ENCODE measurements around the gene HRNR.
"Not testable (repeated sequence)": the region's sequence is repeated elsewhere in the genome, so short reads cannot be mapped to it uniquely, and the experiment has no call there.

The HRNR gene

DNA sequence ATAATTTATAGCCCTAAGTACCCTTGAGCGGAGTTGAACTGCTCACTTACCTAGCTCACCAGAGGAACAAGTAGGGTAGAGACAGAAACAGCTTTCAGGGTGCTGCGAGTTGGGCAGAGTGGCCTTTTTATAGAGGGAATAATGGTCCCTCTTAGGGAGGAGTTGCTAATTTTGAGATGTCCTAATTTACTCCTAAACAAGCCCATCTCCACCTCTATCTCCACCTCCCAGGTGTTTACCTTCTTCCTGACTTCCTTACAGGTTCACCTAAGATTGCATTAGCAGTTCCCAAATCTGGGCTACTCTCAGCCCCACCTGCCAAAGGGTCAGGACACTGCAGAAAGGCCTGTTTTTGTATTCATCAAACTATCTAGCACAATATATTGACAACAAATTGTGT, at the start of gene HRNR:
Gene HRNR, minus strand, starts transcription at position 101 of the 400 bp plus-strand sequence. CDS start 940 bp downstream, outside the sequence.
- FAIRE-seq (no peak), DNase-seq (ENCODE audit: extremely low spot score, insufficient read length, low read depth) (no peak)

DNA sequence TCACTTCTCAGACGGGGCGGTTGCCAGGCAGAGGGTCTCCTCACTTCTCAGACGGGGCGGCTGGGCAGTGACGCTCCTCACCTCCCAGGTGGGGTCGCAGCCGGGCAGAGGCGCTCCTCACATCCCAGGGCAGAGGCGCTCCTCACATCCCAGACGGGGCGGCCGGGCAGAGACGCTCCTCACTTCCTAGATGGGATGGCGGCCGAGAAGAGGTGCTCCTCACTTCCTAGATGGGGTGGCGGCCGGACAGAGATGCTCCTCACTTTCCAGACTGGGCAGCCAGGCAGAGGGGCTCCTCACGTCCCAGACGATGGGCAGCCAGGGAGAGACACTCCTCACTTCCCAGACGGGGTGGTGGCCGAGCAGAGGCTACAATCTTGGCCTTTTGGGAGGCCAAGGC, 32.4 kb upstream of the HRNR start:
- not testable (repeated sequence) for FAIRE-seq; DNase-seq (ENCODE audit: extremely low spot score, insufficient read length, low read depth)

DNA sequence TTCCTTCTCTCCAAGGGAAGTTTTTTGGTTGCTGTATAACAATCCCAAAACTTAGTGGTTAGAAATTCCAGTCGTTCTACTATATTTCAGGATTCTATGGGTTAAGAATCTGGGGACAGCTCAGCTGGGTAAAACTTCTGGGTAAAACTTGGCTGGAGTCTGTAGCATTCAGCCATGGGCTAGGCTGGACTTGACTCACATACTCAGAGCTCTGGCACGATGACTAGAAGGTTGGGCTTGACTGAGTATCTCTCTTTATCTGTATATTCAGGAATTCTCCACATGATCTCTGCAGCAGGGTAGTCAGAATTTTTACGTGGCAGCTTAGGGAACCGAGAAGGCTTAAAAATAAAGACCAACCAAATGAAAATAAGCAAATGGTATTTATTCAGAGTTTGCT, 28.2 kb upstream of the HRNR start:
- DNase-seq (ENCODE audit: extremely low spot score, insufficient read length, low read depth) (no peak), FAIRE-seq (no peak)

DNA sequence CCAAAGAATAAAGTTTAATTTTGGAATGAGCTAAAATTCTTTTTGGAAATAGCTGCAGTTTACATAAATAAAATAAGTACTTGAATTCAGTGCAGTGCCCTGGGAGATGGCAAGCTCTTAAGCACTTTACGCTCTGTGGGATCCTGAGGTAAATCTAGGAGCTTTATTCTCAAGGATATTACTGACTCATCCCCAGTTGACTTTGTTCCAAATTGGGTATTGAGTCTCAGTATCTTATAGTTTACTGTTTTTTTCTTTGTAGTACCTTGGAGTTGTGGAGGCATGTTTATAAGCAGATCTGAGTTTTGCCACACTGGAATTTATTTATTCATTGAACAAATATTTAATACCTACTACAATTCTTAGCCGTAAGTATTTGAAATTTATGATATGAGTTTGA, 27.4 kb upstream of the HRNR start:
- DNase-seq (ENCODE audit: extremely low spot score, insufficient read length, low read depth) (no peak), FAIRE-seq (no peak)

DNA sequence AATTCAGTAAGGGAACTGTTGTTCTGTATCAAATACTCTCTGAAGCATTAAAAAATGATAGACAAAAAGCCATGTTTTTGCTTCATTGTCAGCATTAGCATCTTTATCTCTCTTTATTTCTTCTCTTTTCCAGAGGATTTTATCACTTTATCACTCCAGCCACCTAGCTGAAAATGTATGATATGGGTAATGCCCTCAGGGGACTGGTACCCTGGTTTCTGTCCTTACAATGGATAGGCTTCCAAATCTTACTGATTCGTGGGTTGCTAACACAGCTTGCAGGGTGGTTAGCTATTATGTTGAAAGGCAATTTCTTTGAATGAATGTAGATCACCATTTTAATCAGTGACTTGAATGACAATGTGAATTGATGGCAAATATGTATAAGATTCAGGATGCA, 23.3 kb upstream of the HRNR start:
- DNase-seq (ENCODE audit: extremely low spot score, insufficient read length, low read depth) (no peak), FAIRE-seq (no peak)

DNA sequence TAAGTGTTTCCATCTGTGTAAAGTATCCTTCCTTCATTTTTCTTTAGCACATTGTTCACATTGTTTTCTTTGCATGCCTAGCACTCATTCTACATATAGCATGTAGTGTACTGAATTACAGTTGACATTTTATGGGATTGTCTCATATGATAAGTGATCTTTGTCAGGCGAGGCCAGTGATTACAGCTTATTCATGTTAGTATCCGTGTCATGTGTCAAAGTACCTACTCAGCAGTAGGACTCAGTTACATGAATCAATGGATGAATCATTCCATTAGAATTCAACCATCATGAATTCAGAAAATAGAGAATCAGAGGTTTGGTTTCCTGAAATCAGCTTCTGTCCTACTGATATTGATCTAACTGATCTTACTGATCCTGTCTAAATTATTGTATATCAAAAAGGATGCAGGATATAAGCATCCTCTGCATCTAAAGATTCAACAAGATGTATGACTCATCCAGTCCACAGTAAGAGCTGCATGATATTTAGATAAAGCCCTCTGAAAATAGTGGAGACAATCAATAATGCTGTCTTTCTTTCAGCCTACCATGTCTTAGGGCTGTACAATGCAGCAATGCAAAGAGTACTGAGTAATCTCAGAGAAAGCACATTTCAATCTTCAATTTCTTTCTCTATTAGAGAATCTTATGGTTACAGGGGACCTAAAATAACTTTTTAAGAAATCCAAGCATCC, 20.7 kb upstream of the HRNR start:
- FAIRE-seq (no peak), DNase-seq (ENCODE audit: extremely low spot score, insufficient read length, low read depth) (no peak)

DNA sequence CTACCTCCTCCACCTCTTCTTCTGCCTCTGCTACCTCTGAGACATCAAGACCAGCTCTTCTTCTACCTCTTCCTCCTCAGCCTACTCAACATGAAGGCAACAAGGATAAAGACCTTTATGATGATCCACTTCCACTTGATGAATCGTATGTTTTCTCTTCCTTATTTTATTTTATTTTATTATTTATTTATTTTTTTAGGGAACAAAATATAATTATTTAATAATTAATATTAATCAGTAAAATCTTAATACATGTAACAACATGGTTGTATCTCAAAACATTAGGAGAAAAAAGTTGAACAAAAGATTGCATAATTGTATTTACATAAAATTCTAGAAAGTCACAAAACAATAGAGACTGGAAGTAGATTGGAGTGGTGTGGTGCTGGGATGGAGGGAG, 13.1 kb upstream of the HRNR start:
- DNase-seq (ENCODE audit: extremely low spot score, insufficient read length, low read depth) (no peak), FAIRE-seq (no peak)

DNA sequence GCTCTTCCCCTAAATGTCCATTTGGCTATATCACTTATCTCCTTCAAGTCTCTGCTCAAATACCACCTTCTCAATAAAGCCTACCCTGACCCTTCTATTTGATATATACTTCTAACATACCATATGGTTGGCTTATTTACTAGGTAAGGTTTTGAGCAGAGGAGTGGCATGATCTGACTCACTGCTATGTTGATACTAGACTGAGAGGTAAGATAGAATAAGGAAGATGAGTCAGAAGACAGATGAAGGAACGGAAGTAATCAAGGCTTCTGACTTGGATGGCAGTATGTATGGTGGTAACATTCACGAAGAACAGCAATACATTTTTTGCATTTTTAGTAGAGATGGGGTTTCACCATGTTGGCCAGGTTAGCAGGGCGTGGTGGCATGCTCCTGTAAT, 4.8 kb upstream of the HRNR start:
- FAIRE-seq, result no peak
- DNase-seq (ENCODE audit: extremely low spot score, insufficient read length, low read depth), result no peak

DNA sequence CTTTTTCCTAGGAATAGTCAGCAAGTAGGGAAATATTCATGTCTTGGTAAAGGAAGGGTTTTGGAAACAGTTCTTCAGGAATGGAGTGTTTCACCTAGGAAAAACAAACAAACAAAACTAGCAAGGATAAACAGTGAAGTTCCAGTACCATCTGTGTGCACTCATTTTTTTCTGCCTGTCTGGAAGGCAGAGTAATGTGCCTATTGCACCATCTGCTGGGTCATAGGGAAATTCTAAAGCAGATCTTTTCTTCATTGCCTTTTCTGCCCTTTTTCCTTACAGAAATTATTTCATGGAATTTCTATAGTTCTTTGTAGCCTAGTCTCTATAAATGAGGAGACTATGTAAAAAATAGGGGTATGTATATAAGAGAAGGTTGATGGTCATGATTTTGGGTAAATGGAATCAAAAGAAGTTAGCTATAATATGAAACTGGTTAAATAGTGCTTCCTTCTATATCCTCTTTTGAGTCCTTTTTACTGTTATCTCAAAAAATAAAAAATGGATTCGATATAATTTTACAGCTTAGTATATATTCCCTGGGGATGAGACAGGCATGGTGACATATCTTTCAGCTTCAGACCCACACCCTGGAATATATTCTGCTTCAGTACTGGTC, 3.4 kb upstream of the HRNR start:
- DNase-seq (ENCODE audit: extremely low spot score, insufficient read length, low read depth) (no peak), FAIRE-seq (no peak)

DNA sequence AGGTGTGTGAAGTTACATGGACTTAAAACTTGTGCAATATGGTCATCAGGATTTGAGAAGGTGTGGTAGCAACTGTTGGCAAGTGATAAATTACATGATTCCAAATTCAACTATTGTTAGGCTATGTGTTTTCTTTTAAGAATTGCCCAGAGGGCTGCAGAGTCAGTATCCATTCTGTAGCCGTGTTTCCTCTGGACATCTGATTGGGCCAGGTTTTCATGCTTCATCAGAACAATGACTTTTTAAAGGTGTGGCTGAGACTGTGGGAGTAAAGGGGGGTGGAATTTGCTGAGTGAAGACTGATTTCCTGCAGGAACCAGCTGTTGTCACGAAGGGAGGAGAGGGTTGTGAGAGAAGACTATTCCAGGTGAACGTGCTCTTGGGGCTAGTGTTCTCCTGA, 1.7 kb upstream of the HRNR start:
- DNase-seq (ENCODE audit: extremely low spot score, insufficient read length, low read depth) (no peak), FAIRE-seq (no peak)

DNA sequence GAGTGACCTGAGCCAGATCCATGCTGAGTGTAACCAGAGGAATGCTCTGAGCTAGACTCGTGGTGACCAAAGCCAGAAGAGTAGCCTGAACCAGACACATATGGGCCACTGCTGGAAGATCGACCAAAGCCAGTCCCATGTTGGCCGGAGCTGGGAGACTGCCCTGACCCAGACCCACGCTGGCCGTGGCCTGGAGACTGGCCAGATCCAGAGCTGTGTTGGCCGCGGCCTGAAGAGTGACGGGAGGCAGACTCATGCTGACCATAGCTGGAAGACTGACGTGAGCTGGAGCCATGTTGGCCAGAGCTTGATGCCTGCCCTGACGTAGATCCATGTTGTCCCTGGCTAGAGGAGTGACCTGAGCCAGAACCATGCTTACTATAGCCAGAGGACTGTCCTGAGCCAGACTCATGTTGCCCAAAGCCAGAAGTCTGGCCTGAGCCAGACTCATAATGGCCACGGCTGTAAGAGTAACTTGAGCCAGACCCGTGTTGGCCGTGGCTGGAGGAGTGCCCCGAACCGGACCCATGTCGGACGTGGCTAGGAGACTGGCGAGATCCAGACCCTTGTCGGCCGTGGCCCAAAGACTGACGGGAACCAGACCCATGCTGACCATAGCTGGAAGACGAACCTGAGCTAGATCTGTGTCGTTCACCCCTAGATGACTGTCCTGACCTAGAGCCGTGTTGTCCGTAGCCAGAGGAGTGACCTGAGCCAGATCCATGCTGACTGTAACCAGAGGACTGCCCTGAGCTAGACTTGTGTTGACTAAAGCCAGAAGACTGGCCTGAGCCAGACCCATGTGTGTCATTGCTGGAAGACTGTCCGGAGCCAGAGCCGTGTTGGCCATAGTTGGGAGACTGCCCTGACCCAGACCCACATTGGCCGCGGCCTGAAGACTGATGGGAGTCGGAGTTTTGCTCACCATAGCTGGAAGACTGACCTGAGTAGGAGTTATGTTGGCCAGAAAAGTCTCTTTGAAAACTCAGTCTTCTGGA, 3.5 kb downstream of the HRNR start:
- FAIRE-seq (no peak), DNase-seq (ENCODE audit: extremely low spot score, insufficient read length, low read depth) (no peak)

DNA sequence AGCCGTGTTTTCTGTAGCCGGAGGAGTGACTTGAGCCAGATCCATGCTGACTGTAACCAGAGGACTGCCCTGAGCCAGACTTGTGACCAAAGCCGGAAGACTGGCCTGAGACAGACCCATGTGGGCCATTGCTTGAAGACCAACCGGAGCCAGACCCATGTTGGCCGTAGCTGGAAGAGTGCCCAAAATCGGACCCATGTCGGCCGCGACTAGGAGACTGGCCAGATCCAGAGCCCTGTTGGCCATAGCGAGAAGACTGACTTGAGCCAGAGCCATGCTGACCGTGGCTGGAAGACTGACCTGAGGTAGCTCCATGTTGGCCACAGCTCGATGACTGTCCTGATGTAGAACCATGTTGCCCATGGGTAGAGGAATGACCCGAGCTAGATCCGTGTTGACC, 4.6 kb downstream of the HRNR start:
- FAIRE-seq; DNase-seq (ENCODE audit: extremely low spot score, insufficient read length, low read depth): not testable (repeated sequence)

DNA sequence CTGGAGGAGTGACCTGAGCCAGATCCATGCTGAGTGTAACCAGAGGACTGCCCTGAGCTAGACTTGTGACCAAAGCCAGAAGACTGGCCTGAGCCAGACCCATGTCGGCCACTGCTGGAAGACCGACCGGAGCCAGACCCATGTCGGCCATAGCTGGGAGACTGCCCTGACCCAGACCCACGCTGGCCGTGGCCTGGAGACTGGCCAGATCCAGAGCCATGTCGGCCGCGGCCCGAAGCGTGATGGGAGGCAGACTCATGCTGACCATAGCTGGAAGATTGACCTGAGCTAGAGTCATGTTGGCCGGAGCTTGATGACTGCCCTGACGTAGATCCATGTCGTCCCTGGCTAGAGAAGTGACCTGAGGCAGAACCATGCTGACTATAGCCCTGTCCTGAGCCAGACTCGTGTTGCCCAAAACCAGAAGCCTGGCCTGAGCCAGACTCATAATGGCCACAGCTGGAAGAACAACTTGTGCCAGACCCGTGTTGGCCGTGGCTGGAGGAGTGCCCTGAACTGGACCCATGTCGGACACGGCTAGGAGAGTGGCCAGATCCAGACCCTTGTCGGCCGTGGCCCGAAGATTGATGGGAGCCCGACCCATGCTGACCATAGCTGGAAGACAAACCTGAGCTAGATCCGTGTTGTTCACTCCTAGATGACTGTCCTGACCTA, 5.1 kb downstream of the HRNR start:
- FAIRE-seq (no peak), DNase-seq (ENCODE audit: extremely low spot score, insufficient read length, low read depth) (no peak)

DNA sequence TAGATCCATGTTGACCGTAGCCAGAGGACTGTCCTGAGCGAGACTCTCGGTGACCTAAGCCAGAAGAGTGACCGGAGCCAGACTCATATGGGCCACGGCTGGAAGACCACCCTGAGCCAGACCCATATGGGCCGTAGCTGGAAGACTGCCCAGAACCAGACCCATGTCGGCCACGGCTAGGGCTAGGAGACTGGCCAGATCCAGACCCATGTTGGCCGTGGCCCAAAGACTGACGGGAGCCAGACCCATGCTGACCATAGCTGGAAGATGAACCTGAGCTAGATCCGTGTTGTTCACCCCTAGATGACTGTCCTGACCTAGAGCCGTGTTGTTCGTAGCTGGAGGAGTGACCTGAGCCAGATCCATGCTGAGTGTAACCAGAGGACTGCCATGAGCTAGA, 8.4 kb downstream of the HRNR start:
- not testable (repeated sequence) for DNase-seq (ENCODE audit: extremely low spot score, insufficient read length, low read depth); FAIRE-seq

DNA sequence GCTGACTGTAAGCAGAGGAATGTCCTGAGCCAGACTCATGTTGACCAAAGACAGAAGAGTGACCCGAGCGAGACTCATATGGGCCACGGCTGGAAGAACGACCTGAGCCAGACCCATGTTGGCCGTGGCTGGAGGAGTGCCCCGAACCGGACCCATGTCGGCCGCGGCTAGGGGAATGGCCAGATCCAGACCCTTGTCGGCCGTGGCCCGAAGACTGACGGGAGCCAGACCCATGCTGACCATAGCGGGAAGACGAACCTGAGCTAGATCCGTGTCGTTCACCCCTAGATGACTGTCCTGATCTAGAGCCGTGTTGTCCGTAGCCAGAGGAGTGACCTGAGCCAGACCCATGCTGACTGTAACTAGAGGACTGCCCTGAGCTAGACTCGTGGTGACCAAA, 9.1 kb downstream of the HRNR start:
- not testable (repeated sequence) for DNase-seq (ENCODE audit: extremely low spot score, insufficient read length, low read depth); FAIRE-seq

DNA sequence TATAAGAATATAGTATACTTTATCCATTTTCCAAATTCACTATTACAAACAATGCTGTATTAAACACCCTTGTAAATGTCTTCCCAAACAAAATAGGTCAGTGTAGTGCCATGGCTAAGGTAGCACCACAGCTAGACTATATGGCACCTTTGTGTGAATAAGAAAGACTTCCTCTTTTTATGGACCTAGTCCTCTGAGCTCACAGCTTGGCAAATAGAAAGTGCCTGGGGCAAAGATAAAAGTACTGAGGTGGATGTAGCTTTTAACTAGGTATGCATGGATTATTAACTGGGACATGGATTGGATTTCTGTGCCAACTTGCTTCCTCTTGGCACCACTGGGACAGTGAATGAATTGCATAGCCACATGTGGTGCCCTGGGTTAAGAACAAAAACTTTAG, 25.0 kb downstream of the HRNR start:
- DNase-seq (ENCODE audit: extremely low spot score, insufficient read length, low read depth) (no peak), FAIRE-seq (no peak)

DNA sequence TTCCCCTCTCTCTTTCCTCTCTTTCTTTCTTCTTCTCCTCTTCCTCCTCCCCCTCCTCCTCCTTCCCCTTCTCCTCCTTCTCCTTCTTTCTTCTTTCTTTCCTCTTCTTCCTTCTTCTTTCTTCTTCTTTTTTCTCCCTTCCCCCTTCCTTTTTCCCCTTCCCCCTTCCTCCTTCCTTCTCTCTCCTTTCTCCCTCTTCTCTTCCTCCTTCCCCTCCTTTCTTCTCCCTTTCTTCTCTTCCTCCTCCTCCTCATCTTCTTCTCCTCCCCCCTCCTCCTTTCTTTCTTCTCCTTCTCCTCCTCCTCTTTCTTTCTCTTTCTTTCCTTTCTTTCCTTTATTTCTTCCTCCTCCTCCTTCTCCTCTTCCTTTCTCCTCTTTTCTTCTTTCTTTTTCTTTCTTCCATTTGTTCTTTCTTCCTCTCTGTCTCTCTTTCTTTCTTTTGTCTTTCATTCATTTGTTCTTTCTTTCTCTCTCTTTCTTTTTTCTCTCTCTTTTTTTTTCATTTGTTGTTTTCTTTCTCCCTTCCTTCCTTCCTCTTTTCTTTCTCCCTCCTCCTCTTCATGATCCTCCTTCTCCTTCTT, 26.5 kb downstream of the HRNR start:
- FAIRE-seq (no peak), DNase-seq (ENCODE audit: extremely low spot score, insufficient read length, low read depth) (no peak)

DNA sequence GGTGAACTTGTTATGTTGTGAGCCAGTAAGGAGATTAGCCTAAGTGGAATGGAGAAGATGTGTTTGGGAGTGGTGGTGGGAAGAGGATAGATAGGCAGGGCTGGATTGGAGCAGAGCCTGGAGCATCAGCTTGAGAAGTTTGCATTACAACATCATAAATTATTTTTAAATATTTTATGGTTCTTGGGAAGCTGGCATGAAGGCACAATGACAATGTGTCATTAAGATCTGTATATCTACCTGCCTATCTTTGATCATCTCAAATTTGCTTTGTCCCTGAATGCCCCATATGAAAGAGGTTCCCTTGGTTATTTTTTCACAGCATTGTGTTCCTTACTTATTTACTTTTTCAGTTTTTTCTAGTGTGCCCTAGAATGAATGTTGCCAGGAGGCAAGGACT, 32.3 kb downstream of the HRNR start:
- FAIRE-seq, result no peak
- DNase-seq (ENCODE audit: extremely low spot score, insufficient read length, low read depth), result no peak

DNA sequence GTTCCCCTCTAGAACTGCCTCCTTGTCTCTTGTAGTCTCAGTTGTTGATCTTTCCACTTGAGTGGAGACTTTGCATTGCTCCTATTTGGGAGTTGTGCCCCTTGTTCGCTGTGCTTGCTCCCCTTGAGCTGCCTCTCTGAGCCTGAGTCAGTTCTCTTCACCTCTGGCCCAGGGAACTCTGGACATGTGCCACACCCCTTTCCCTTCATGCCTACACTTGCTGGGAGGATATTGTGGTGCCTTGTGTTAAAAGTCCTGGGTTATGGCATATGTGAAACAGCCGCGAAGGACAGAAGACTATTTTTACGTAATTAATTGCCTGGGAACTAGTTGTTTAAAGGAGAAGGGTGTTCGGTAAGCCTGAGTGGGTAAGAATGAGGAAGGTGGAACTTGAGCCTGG, 32.7 kb downstream of the HRNR start:
- DNase-seq (ENCODE audit: extremely low spot score, insufficient read length, low read depth) (no peak), FAIRE-seq (no peak)

DNA sequence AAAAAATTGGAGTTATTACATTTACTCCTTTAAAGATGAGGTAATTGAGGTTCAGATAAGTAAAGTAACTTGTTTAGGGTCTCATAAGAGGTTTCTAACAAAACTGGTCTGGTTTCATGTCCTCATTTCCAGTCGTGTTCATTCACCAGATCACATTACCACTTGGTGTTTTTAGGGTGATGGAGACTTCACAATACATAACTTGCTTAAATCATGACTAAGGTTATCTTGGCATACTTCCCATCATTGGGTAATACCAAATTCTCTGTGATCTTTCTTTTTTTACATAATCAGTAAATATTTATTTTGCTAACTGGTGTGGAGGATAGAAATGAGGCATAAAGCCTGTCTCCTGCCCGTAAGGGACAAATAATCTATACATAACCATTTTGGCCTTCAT, 33.4 kb downstream of the HRNR start:
- FAIRE-seq (no peak), DNase-seq (ENCODE audit: extremely low spot score, insufficient read length, low read depth) (no peak)
